Heart left ventricle (tissue), 13 donors: Measurements from ENCODE around the gene SMARCD3.

Experiments used
- CTCF ChIP-seq, 12 donors: fragments of 200-600 bp; sonication (generic) in 4 of 12; IDR thresholded peaks; one replicate each; pipeline versions ENCODE4 v1.5.0 to v1.8.0; 2018 to 2022; ENCODE audit warnings: antibody characterized with exemption in 12 of 12, mild to moderate bottlenecking in 5 of 12
- POLR2A ChIP-seq, 2 donors: fragments of 450-650 bp; IDR thresholded peaks; one replicate each; pipeline ENCODE4 v1.6.1; 2017; ENCODE audit warnings: antibody characterized with exemption in 2 of 2, mild to moderate bottlenecking in 2 of 2, moderate library complexity in 2 of 2
- donor health status: ischemic (EF 13 %, LVEDD 7.1; RV severe dilation, severe dysfunction).
- donor health status: DM: no; HTN: yes; CAD: no.
- donor health status: DM: no; HTN: no; CAD: no.
- donor health status: ischemic (EF 25% LVEDD 6.9; RV normal size, moderate dysfunction).
- donor health status: ischemic (EF 25% LVEDD 5.7; RV mildly dilated, moderate dysfunction).
- donor health status: ischemic (EF 35%, LVEDD 5.7; RV mildly dilated, moderate dysfunction).
- donor health status: nonischemic (EF 11% LVEDD 7.7; RV severe dilation, severe dysfunction).
- donor health status: DM: yes; HTN: yes; CAD: no.
- donor health status: PGD.
- donor health status: ischemic (EF 29% LVEDD 5.4; RV normal size, mild dysfunction).
- donor health status: nonischemic (EF 23%, LVEDD 6.1; RV moderate dilation, normal function).

- TF ChIP-seq POLR2A (IDR thresholded peaks at IDR 0.05) (no peak), CTCF (IDR thresholded peaks at IDR 0.05) (no peak)
These were observed 23.3 kb upstream of the SMARCD3 start for GRCh38 chr7:151271699-151272355.
